ENCODE measurements around the gene MYO1E.

DNA sequence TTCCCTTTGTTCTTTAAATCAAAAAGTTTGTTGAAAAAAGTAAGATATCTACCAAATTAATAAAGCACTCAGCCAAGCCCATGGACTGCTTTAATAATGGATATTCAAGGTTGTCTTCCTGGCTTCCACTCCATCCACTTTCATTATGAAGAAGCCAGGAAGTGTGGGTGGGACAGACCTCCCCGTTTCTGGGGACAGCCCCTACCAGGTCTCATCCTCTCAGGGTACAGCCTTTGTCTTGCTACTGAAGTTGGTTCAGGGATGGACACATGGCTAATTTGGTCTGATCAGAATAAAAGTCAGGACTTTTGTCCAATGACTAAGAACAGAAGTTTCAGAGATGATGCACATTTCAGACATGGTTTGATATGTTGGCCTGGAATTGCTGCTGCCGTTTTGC, 235.1 kb downstream of the MYO1E start:
- TF ChIP-seq, protein P1, sequence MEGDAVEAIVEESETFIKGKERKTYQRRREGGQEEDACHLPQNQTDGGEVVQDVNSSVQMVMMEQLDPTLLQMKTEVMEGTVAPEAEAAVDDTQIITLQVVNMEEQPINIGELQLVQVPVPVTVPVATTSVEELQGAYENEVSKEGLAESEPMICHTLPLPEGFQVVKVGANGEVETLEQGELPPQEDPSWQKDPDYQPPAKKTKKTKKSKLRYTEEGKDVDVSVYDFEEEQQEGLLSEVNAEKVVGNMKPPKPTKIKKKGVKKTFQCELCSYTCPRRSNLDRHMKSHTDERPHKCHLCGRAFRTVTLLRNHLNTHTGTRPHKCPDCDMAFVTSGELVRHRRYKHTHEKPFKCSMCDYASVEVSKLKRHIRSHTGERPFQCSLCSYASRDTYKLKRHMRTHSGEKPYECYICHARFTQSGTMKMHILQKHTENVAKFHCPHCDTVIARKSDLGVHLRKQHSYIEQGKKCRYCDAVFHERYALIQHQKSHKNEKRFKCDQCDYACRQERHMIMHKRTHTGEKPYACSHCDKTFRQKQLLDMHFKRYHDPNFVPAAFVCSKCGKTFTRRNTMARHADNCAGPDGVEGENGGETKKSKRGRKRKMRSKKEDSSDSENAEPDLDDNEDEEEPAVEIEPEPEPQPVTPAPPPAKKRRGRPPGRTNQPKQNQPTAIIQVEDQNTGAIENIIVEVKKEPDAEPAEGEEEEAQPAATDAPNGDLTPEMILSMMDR (conservative IDR thresholded peaks at IDR 0.05; ENCODE audit: low read depth, low read length) = no peak
- no peak for TF ChIP-seq CEBPB (IDR thresholded peaks at IDR 0.05; ENCODE audit: low read depth, low read length)
- no peak for TF ChIP-seq RFX5 (IDR thresholded peaks at IDR 0.05; ENCODE audit: low read depth, low read length)
- TF ChIP-seq CHD1 (IDR thresholded peaks at IDR 0.05; ENCODE audit: low read depth, low read length) = no peak
- TF ChIP-seq POLR2A (IDR thresholded peaks at IDR 0.05; ENCODE audit: low read depth, low read length) = no peak
- no peak for TF ChIP-seq MXI1 (IDR thresholded peaks at IDR 0.05; ENCODE audit: borderline replicate concordance, low read depth, low read length)
- TF ChIP-seq, protein P2, sequence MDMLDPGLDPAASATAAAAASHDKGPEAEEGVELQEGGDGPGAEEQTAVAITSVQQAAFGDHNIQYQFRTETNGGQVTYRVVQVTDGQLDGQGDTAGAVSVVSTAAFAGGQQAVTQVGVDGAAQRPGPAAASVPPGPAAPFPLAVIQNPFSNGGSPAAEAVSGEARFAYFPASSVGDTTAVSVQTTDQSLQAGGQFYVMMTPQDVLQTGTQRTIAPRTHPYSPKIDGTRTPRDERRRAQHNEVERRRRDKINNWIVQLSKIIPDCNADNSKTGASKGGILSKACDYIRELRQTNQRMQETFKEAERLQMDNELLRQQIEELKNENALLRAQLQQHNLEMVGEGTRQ (IDR thresholded peaks at IDR 0.05; ENCODE audit: low read depth, low read length) = no peak

All from IMR-90 (cell line).